Subcutaneous abdominal adipose tissue (tissue), 5 donors: ENCODE measurements around the gene IGFBP5.

Experiments used
- H3K27ac ChIP-seq: one replicate; pipeline ENCODE4 v1.7.0; 2013; ENCODE audit warnings: low read depth, mild to moderate bottlenecking, inconsistent platforms, low read length, moderate library complexity
- H3K27me3 ChIP-seq, 5 donors: one replicate each; pipeline ENCODE4 v1.7.0; 2013; ENCODE audit warnings: low read length in 5 of 5, inconsistent platforms in 1 of 5; ENCODE audit not compliant: control insufficient read depth in 5 of 5, insufficient read depth in 4 of 5
- H3K36me3 ChIP-seq, 5 donors: one replicate each; pipeline ENCODE4 v1.7.0; 2013; ENCODE audit warnings: low read length in 5 of 5; ENCODE audit not compliant: control insufficient read depth in 5 of 5, insufficient read depth in 5 of 5
- H3K4me1 ChIP-seq, 5 donors: one replicate each; pipeline ENCODE4 v1.7.0; 2013; ENCODE audit warnings: low read length in 5 of 5, mild to moderate bottlenecking in 3 of 5, moderate library complexity in 1 of 5; ENCODE audit not compliant: control insufficient read depth in 5 of 5, insufficient read depth in 5 of 5
- H3K4me3 ChIP-seq, 5 donors: one replicate each; pipeline ENCODE4 v1.7.0; 2013; ENCODE audit warnings: low read length in 5 of 5, low read depth in 1 of 5
- H3K9ac ChIP-seq, 5 donors: one replicate each; pipeline ENCODE4 v1.7.0; 2013; ENCODE audit warnings: low read length in 5 of 5, mild to moderate bottlenecking in 4 of 5, moderate library complexity in 3 of 5
- H3K9me3 ChIP-seq, 5 donors: one replicate each; pipeline ENCODE4 v1.7.0; 2013; ENCODE audit warnings: low read length in 5 of 5; ENCODE audit not compliant: control insufficient read depth in 5 of 5
- donor health status: healthy.
- donor health status: healthy.
- donor health status: healthy.
- donor health status: healthy.
- donor health status: healthy.

The IGFBP5 gene

GRCh38 chr2:216680951-216681629, 14.3 kb downstream of the IGFBP5 start:
- Histone ChIP-seq H3K27ac (no peak overlapping the region), H3K4me1 (peaks cover 2 to 32% (median 24%) of the 10 kb centered on the region in 5 donors), H3K4me3 (no peak overlapping the region), H3K27me3 (no peaks in the 10 kb centered on the region), H3K36me3 (peaks cover 0 to 47% (median 34%) of the 10 kb centered on the region in 5 donors), H3K9ac (peak overlapping the region in 1 of 5 donors; percentile 15), H3K9me3 (no peaks in the 10 kb centered on the region)

- Histone ChIP-seq H3K27me3 (no peaks in the 10 kb centered on the region), H3K9me3 (no peaks in the 10 kb centered on the region), H3K4me1 (peaks cover 2 to 27% (median 23%) of the 10 kb centered on the region in 5 donors), H3K9ac (no peak overlapping the region), H3K4me3 (no peak overlapping the region), H3K36me3 (peaks cover 4 to 60% (median 39%) of the 10 kb centered on the region in 5 donors), H3K27ac (no peak overlapping the region)
Observed at GRCh38 chr2:216679658-216680024, 15.7 kb downstream of the IGFBP5 start.

GRCh38 chr2:216678813-216679657, 16.3 kb downstream of the IGFBP5 start:
- H3K27ac ChIP-seq: no peak overlapping the region
- H3K36me3 ChIP-seq: peaks cover 4 to 66% (median 43%) of the 10 kb centered on the region in 5 donors

DNA sequence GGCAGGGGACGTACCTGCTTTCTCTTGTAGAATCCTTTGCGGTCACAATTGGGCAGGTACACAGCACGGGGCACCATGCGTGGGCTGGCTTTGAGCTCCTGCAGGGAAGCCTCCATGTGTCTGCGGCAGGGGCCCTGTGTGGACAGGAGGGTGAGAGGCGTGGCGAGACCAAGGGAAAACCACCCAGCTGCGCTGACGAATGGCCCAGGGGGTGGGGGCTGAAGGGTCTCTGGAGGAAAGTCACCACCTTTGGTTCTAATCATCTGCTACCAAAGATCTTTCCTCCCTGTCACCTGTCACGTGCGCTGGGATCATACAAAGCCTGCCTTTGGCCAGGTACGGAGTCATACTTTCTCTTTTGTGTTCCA, 17.3 kb downstream of the IGFBP5 start:
- peaks cover 0 to 12% (median 9%) of the 10 kb centered on the region in 5 donors for H3K4me1 ChIP-seq
- H3K4me3 ChIP-seq: no peak overlapping the region
- peaks cover 4 to 70% (median 48%) of the 10 kb centered on the region in 5 donors for H3K36me3 ChIP-seq
- no peaks in the 10 kb centered on the region for H3K9me3 ChIP-seq
- H3K9ac ChIP-seq: no peak overlapping the region
- no peaks in the 10 kb centered on the region for H3K27me3 ChIP-seq
- no peak overlapping the region for H3K27ac ChIP-seq

More at GRCh38 chr2:216678813-216679657, 16.3 kb downstream of the IGFBP5 start:
- no peaks in the 10 kb centered on the region for H3K27me3 ChIP-seq
- H3K9me3 ChIP-seq: no peaks in the 10 kb centered on the region
- no peak overlapping the region for H3K4me3 ChIP-seq
- H3K4me1 ChIP-seq: peaks cover 2 to 21% (median 17%) of the 10 kb centered on the region in 5 donors
- no peak overlapping the region for H3K9ac ChIP-seq

GRCh38 chr2:216677439-216678097, 17.8 kb downstream of the IGFBP5 start:
- Histone ChIP-seq H3K9ac (no peak overlapping the region), H3K4me1 (peaks cover 0 to 9% (median 7%) of the 10 kb centered on the region in 5 donors), H3K27ac (no peak overlapping the region)

GRCh38 chr2:216676630-216677029, 18.7 kb downstream of the IGFBP5 start:
- Histone ChIP-seq H3K27ac (no peak overlapping the region), H3K4me1 (no peaks in the 10 kb centered on the region), H3K36me3 (peaks cover 4 to 70% (median 48%) of the 10 kb centered on the region in 5 donors), H3K27me3 (no peaks in the 10 kb centered on the region), H3K9me3 (no peaks in the 10 kb centered on the region), H3K9ac (no peak overlapping the region), H3K4me3 (no peak overlapping the region)

More at GRCh38 chr2:216677439-216678097, 17.8 kb downstream of the IGFBP5 start:
- peaks cover 4 to 70% (median 48%) of the 10 kb centered on the region in 5 donors for H3K36me3 ChIP-seq
- no peaks in the 10 kb centered on the region for H3K9me3 ChIP-seq
- no peak overlapping the region for H3K4me3 ChIP-seq
- H3K27me3 ChIP-seq: no peaks in the 10 kb centered on the region

DNA sequence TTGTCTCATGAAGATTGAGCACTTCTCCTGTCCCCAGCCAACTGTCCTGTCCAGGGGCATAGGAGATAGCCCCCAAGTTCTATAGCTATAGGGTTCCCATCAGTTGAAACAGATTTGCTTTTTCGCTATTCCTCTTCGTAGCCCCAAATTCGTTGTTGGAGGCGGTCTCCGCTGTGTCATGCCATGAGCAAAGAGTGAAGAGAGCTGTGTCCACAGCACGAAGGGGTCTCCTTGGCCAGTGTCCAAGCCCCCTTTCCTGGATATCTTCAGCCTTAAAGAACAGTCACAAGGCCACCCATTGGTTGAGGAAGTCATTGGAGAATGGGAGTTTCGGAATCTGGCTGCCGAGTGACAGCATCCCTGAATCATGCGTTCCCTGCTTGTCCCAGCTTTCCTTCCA, 21.0 kb downstream of the IGFBP5 start:
- no peak overlapping the region for H3K4me3 ChIP-seq
- no peak overlapping the region for H3K27ac ChIP-seq
- no peaks in the 10 kb centered on the region for H3K4me1 ChIP-seq
- peaks cover 4 to 61% (median 42%) of the 10 kb centered on the region in 5 donors for H3K36me3 ChIP-seq
- H3K9me3 ChIP-seq: no peaks in the 10 kb centered on the region
- no peaks in the 10 kb centered on the region for H3K27me3 ChIP-seq
- H3K9ac ChIP-seq: no peak overlapping the region

DNA sequence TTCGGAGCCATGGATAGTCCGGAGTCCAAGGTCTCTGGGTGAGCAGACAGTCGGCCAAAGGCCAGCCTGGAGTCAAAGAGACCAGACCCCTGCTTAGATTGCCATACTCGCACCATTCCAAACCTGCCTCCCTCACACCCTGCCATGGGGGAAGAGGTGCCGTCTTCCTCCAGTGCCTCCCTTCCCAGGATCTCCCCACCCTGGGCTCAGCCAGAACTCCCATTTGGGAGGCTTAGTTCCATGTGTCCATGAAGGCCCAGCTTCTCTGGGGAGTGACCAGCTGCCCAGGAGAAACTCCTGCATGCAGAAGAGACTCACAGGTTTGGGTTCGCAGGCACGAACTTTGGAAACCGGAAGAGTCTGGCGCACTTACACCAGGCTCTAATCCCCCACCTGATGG, 21.7 kb downstream of the IGFBP5 start:
- no peak overlapping the region for H3K9ac ChIP-seq
- no peaks in the 10 kb centered on the region for H3K27me3 ChIP-seq
- H3K27ac ChIP-seq: no peak overlapping the region
- H3K9me3 ChIP-seq: no peaks in the 10 kb centered on the region
- H3K4me1 ChIP-seq: no peaks in the 10 kb centered on the region
- no peak overlapping the region for H3K4me3 ChIP-seq
- H3K36me3 ChIP-seq: peaks cover 4 to 53% (median 34%) of the 10 kb centered on the region in 5 donors

DNA sequence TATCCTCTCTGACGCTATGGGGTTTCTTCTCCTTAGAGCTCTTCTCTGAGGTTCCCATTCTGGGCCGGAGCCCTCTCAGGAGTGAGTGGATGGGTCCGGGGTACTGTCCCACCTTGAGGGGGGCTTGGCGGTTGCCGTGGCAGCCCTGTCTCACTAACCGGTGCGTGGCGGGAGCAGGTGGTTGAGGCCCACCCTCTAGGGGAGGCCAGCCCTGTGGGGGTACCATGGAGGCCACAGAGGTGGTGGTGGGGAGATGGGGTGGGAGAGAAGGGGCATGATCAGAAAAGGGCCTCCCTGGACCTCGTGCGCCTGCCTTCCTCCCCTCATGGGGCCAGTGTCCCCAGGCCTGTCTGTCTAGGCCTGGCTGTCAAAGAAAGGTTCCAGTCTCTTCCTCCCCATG, 22.3 kb downstream of the IGFBP5 start:
- peaks cover 4 to 47% (median 28%) of the 10 kb centered on the region in 5 donors for H3K36me3 ChIP-seq
- no peak overlapping the region for H3K4me3 ChIP-seq
- no peak overlapping the region for H3K9ac ChIP-seq
- no peaks in the 10 kb centered on the region for H3K4me1 ChIP-seq
- H3K27ac ChIP-seq: no peak overlapping the region
- no peaks in the 10 kb centered on the region for H3K27me3 ChIP-seq
- H3K9me3 ChIP-seq: no peaks in the 10 kb centered on the region

GRCh38 chr2:216672466-216672865, 22.9 kb downstream of the IGFBP5 start:
- Histone ChIP-seq H3K27ac (no peak overlapping the region), H3K4me3 (no peak overlapping the region), H3K36me3 (peaks cover 4 to 42% (median 23%) of the 10 kb centered on the region in 5 donors), H3K4me1 (no peaks in the 10 kb centered on the region), H3K9me3 (no peaks in the 10 kb centered on the region), H3K9ac (no peak overlapping the region), H3K27me3 (no peaks in the 10 kb centered on the region)
